CD14-positive monocyte (primary cell): Measurements from ENCODE around the gene C20orf204. TPM values are rescaled to one million over a fixed set of nuclear protein-coding genes. Genes with fewer than 3 reads are reported as not detected.

Source experiments
- DNase-seq, 3 donors: peaks; one replicate each; pipeline ENCODE4 v3.0.0-alpha.2; 2011 to 2022
- H2AFZ ChIP-seq: 2 replicates; pipeline ENCODE4 v1.6.0; 2012; ENCODE audit warnings: mild to moderate bottlenecking, low read depth, low read length, inconsistent platforms; ENCODE audit not compliant: insufficient read depth, poor library complexity, severe bottlenecking
- H3K27ac ChIP-seq, 2 donors: 1 replicate in 1 of 2; 2 replicates in 1 of 2; pipeline ENCODE4 v1.5.1; 2012 to 2013; ENCODE audit warnings: low read length in 2 of 2, control low read depth in 1 of 2, inconsistent platforms in 1 of 2, low read depth in 1 of 2, mild to moderate bottlenecking in 1 of 2
- H3K27me3 ChIP-seq, 2 donors: one replicate each; pipeline versions ENCODE4 v1.6.0 to v1.6.1; 2011 to 2013; ENCODE audit warnings: low read length in 2 of 2; ENCODE audit not compliant: control insufficient read depth in 2 of 2, insufficient read depth in 2 of 2
- H3K36me3 ChIP-seq, 2 donors: replicated peaks in 1 of 2; 1 replicate in 1 of 2; 2 replicates in 1 of 2; pipeline versions ENCODE4 v1.5.1 to v1.6.1; 2012 to 2013; ENCODE audit warnings: low read length in 2 of 2, control low read depth in 1 of 2, inconsistent platforms in 1 of 2, mild to moderate bottlenecking in 1 of 2; ENCODE audit not compliant: insufficient read depth in 2 of 2, control insufficient read depth in 1 of 2
- H3K4me1 ChIP-seq, 2 donors: 1 replicate in 1 of 2; 2 replicates in 1 of 2; pipeline versions ENCODE4 v1.5.1 to v1.6.1; 2012 to 2013; ENCODE audit warnings: low read length in 2 of 2, control low read depth in 1 of 2, inconsistent platforms in 1 of 2, mild to moderate bottlenecking in 1 of 2, moderate library complexity in 1 of 2; ENCODE audit not compliant: insufficient read depth in 2 of 2, control insufficient read depth in 1 of 2
- H3K4me2 ChIP-seq: replicated peaks from 2 replicates; pipeline ENCODE3; 2012; ENCODE audit warnings: low read length, moderate library complexity, mild to moderate bottlenecking; ENCODE audit not compliant: poor library complexity, severe bottlenecking; ENCODE audit errors: extremely low read depth
- H3K4me3 ChIP-seq, 3 experiments: fragments of 200-600 bp in 1 of 3; sonication (generic) in 1 of 3; replicated peaks in 1 of 3; 1 replicate in 2 of 3; 2 replicates in 1 of 3; pipeline ENCODE4 v1.5.1; 2011 to 2013; ENCODE audit warnings: low read length in 3 of 3, mild to moderate bottlenecking in 3 of 3, control low read depth in 2 of 3, low read depth in 2 of 3, inconsistent platforms in 1 of 3, moderate library complexity in 1 of 3
- H3K79me2 ChIP-seq: 2 replicates; pipeline ENCODE4 v1.6.0; 2012; ENCODE audit warnings: mild to moderate bottlenecking, control low read depth, inconsistent platforms, low read length, moderate library complexity; ENCODE audit not compliant: insufficient read depth
- H3K9ac ChIP-seq: 2 replicates; pipeline ENCODE4 v1.6.0; 2017; ENCODE audit warnings: low read length, mild to moderate bottlenecking; ENCODE audit not compliant: insufficient read depth, poor library complexity, severe bottlenecking
- H3K9me3 ChIP-seq, 2 donors: replicated peaks in 1 of 2; 1 replicate in 1 of 2; 2 replicates in 1 of 2; pipeline versions ENCODE4 v1.5.1 to v1.6.1; 2012 to 2013; ENCODE audit warnings: low read length in 2 of 2, control low read depth in 1 of 2; ENCODE audit not compliant: control insufficient read depth in 1 of 2, insufficient read depth in 1 of 2
- H4K20me1 ChIP-seq: 2 replicates; pipeline ENCODE4 v1.6.0; 2012; ENCODE audit warnings: mild to moderate bottlenecking, low read length, control low read depth, moderate library complexity; ENCODE audit not compliant: insufficient read depth
- H3K27ac Mint-ChIP-seq, 7 donors: one replicate each; pipeline ENCODE4 v1.8.0; 2020; ENCODE audit warnings: mild to moderate bottlenecking in 7 of 7, mixed read lengths in 7 of 7, moderate library complexity in 6 of 7, inconsistent platforms in 2 of 7
- H3K27me3 Mint-ChIP-seq, 3 donors: one replicate each; pipeline ENCODE4 v1.8.0; 2021 to 2022; ENCODE audit warnings: low read depth in 3 of 3, mild to moderate bottlenecking in 3 of 3, mixed read lengths in 3 of 3, moderate library complexity in 3 of 3, inconsistent platforms in 1 of 3
- H3K36me3 Mint-ChIP-seq, 2 donors: one replicate each; pipeline ENCODE4 v1.8.0; 2020; ENCODE audit warnings: mixed read lengths in 2 of 2, inconsistent platforms in 1 of 2, mild to moderate bottlenecking in 1 of 2
- H3K4me1 Mint-ChIP-seq: one replicate; pipeline ENCODE4 v1.8.0; 2020; ENCODE audit warnings: mild to moderate bottlenecking, mixed read lengths
- H3K4me3 Mint-ChIP-seq, 2 donors: one replicate each; pipeline ENCODE4 v1.8.0; 2020; ENCODE audit warnings: mild to moderate bottlenecking in 2 of 2, mixed read lengths in 2 of 2, moderate library complexity in 1 of 2
- H3K9me3 Mint-ChIP-seq, 7 donors: one replicate each; pipeline ENCODE4 v1.8.0; 2020 to 2022; ENCODE audit warnings: mixed read lengths in 7 of 7, mild to moderate bottlenecking in 6 of 7, moderate library complexity in 6 of 7, inconsistent platforms in 2 of 7
- CTCF ChIP-seq: fragments of 200-600 bp; IDR thresholded peaks from one replicate; pipeline ENCODE4 v1.8.0; 2022; ENCODE audit warnings: antibody characterized with exemption, mild to moderate bottlenecking
- WGBS: methylation state at CpG from one replicate; pipeline ENCODE4 v1.1.5; 2013; ENCODE audit warnings: missing lambda C conversion rate; ENCODE audit not compliant: insufficient coverage; 5-methylcytosine and 5-hydroxymethylcytosine counted together
- intact Hi-C, 2 donors: fragments of 100-400 bp; cut with micrococcal nuclease; formaldehyde crosslinking; loops; one replicate each; pipeline versions ENCODE4 v1.15.0 to v1.15.1; 2023
- polyA plus RNA-seq, 3 donors: library from polyadenylated mRNA; depleted of rRNA in 1 of 3; unstranded in 2 of 3; stranded (reverse) in 1 of 3; fragments of 300-500 nt in 2 of 3; fragments of >200 nt in 1 of 3; fragmentation: Illumina TruSeq in 2 of 3; gene quantifications; 1 replicate in 2 of 3; 2 replicates in 1 of 3; pipeline ENCODE4 v1.2.3, GENCODE V29; 2012 to 2021

C20orf204 gene
- polyA plus RNA-seq, 3 donors: 0.20 TPM; not detected in 2

GRCh38 chr20:64075556-64075955 lies 39.6 kb downstream of the C20orf204 start:
- Histone ChIP-seq H3K27ac (peak overlapping the region; percentile 2 to 48), H3K4me2 (peak overlapping the region; percentile 44), H2AFZ (no peak overlapping the region), H3K79me2 (peaks cover 66% of the 10 kb centered on the region), H3K4me1 (peaks cover 22 to 47% of the 10 kb centered on the region in 2 donors), H3K27me3 (no peaks in the 10 kb centered on the region), H3K9ac (no peak overlapping the region), H3K36me3 (peaks cover 43 to 46% of the 10 kb centered on the region in 2 donors), H3K4me3 (no peak overlapping the region), H3K9me3 (no peaks in the 10 kb centered on the region), H4K20me1 (peaks cover 94% of the 10 kb centered on the region)
- WGBS: 76% methylated on average over 7 of the region's 12 CpGs
- H3K27ac Mint-ChIP-seq: peak overlapping the region in 5 of 7 donors; percentile 50 to 82 (median 70)
- peaks cover 34% of the 10 kb centered on the region for H3K4me1 Mint-ChIP-seq
- H3K4me3 Mint-ChIP-seq: peak overlapping the region; percentile 6 to 97
- H3K27me3 Mint-ChIP-seq: peaks cover 0 to 3% (median 0%) of the 10 kb centered on the region in 3 donors
- H3K36me3 Mint-ChIP-seq: peaks cover 32 to 51% of the 10 kb centered on the region in 2 donors
- TF ChIP-seq CTCF: no peak
- H3K9me3 Mint-ChIP-seq: no peaks in the 10 kb centered on the region
- intact Hi-C loops: no loop called here
- no peak for DNase-seq

- Mint-ChIP-seq H3K4me1 (peaks cover 41% of the 10 kb centered on the region), H3K9me3 (no peaks in the 10 kb centered on the region), H3K4me3 (peak overlapping the region; percentile 95 to 97), H3K36me3 (peaks cover 32 to 51% of the 10 kb centered on the region in 2 donors), H3K27ac (peak overlapping the region; percentile 62 to 94 (median 89)), H3K27me3 (peaks cover 0 to 3% (median 0%) of the 10 kb centered on the region in 3 donors)
- no peaks in the 10 kb centered on the region for H3K9me3 ChIP-seq
- peaks cover 94% of the 10 kb centered on the region for H4K20me1 ChIP-seq
- intact Hi-C loops: no loop called here
- H3K9ac ChIP-seq: peak overlapping the region; percentile 88
- no peak for DNase-seq
- peak overlapping the region; percentile 81 to 86 for H3K27ac ChIP-seq
- no peak overlapping the region for H2AFZ ChIP-seq
- peaks cover 74% of the 10 kb centered on the region for H3K79me2 ChIP-seq
- H3K4me1 ChIP-seq: peaks cover 29 to 55% of the 10 kb centered on the region in 2 donors
- TF ChIP-seq CTCF: no peak
- H3K4me3 ChIP-seq: peak overlapping the region; percentile 78 to 100 (median 84)
- peak overlapping the region; percentile 92 for H3K4me2 ChIP-seq
- no peaks in the 10 kb centered on the region for H3K27me3 ChIP-seq
- WGBS: 85% methylated on average over 14 of the region's 22 CpGs
- peaks cover 43 to 46% of the 10 kb centered on the region in 2 donors for H3K36me3 ChIP-seq
These were observed 40.3 kb downstream of the C20orf204 start for GRCh38 chr20:64076061-64076997.
